GM21367 (cell line): ENCODE results near the gene TSACC.
"Not testable (repeated sequence)": the region's sequence is repeated elsewhere in the genome, so short reads cannot be mapped to it uniquely, and the experiment has no call there.

ENCODE experiments used
- ATAC-seq: cut with Tn5 transposase; IDR thresholded peaks from one replicate; pipeline ENCODE4 v1.9.1; 2021; ENCODE audit not compliant: unreplicated experiment

TSACC gene

DNA sequence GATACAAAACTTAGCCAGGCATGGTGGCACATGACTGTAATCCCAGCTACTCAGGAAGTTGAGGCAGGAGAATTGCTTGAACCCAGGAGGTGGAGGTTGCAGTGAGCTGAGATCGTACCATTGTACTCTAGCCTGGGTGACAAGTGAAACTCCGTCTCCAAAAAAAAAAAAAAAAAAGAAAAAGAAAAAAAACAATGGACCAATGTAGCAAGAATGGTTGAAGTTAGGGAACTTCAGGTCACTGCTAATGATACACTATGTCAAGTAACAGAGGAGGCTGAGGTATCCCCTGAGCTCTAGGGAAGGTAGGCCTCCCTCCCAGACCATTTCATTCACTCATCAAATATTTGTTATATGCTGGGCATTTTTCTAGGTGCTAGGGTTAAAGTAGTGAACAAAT, 7.7 kb downstream of the TSACC start:
- ATAC-seq, result not testable (repeated sequence)

DNA sequence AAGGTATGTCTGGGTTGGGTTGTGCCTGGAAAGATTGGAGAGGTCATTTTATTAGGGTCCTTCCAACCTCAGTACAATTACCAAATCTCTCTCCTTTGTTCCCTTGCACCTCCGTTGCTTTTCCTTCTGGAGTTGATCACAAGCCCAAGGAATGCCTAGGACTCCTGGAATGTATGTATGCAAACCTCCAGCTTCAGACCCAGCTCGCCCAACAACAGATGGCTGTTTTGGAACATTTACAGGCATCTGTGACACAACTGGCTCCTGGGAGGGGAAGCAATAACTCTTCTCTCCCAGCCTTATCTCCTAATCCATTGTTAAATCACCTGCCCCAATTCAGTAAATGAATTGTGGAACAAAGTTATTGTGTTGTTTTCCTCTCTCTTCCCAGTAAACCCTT, 8.3 kb downstream of the TSACC start:
- ATAC-seq, result no peak

DNA sequence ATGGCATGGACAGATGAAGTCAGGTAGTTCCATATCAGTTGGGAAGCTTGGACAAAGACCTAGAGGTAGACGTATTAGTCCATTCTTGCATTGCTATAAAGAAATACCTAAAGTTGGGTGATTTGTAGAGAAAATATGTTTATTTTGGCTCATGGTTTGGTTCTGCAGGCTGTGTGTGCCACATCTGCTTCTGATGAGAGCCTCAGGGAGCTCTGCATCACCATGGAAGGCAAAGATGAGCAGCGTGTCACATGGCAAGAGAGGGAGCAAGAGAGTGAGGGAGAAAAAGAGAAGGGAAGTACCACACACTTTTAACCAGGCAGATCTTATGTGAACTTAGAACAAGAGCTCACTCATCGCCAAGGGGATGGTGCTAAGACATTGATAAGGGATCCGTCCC, 9.0 kb downstream of the TSACC start:
- no peak for ATAC-seq

DNA sequence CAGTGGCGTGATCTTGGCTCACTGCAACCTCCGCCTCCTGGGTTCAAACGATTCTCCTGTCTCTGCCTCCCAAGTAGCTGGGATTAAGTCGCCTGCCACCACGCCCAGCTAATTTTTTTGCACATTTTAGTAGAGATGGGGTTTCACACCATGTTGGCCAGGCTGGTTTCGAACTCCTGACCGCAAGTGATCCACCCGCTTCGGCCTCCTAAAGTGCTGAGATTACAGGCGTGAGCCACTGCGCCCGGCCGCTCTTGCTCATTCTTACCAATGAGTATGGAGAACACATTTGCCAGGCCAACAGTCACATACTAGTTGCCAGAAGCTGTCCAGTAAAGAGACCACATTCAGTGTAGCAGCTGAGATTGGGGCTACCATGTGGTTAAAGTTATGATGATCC, 14.2 kb downstream of the TSACC start:
- ATAC-seq, result not testable (repeated sequence)

- ATAC-seq, result no peak
Observed at GRCh38 chr1:156356262-156356874, 18.0 kb downstream of the TSACC start.

GRCh38 chr1:156356875-156357534, 18.7 kb downstream of the TSACC start:
- ATAC-seq, result no peak

DNA sequence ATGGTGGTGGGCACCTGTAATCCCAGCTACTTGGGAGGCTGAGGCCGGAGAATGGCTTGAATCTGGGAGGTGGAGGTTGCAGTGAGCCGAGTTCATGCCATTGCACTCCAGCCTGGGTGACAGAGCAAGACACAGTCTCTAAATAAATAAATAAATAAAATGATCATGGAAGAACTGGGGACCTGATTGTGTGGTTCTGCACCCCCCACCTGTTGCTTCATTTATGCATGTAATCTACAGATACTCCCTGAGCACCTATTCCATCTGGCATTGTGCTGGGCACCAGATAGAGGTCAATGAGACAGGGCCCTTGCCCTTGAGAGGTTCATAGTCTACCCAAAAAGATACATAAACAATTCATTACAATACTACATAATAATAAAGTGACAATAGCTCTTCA, 19.7 kb downstream of the TSACC start:
- ATAC-seq, result no peak

DNA sequence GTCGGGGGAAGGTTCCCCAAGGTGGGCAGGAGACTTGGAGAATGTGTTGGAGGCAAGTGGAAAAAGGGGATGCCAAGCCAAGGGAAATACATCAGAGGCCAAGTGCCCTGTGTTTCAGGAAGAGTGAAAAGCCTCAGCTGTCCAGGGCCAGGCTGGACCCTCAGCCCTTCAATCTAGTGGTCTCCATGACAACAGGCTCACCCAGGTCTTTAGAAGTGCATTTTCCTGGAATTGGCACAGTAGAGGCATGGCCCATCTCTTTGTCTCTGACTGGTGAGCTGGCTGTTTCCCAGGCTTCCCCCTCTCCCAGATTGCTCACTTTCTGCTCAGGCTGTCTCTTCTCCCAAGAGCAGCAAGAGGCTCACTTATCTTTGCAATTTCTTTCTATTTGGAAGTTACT, 20.3 kb downstream of the TSACC start:
- no peak for ATAC-seq

DNA sequence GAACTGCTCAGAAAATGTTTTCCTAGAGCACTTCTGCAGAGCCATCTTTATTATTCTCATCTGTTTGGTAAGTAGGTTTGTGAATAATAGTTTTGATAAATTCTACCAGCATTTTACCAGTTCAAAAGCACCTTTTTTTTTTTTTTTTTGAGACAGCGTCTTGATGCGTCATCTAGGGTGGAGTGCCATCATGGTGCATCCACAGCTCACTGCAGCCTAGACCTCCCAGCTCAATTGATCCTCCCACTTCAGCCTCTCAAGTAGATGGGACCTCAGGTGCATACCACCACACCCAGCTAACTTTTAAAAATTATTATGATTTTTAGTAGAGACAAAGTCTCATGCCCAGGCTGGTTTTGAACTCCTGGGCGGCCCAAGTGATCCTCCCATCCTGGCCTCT, 20.9 kb downstream of the TSACC start:
- no peak for ATAC-seq

- ATAC-seq, result no peak
Observed at GRCh38 chr1:156359973-156360372, 21.6 kb downstream of the TSACC start.

DNA sequence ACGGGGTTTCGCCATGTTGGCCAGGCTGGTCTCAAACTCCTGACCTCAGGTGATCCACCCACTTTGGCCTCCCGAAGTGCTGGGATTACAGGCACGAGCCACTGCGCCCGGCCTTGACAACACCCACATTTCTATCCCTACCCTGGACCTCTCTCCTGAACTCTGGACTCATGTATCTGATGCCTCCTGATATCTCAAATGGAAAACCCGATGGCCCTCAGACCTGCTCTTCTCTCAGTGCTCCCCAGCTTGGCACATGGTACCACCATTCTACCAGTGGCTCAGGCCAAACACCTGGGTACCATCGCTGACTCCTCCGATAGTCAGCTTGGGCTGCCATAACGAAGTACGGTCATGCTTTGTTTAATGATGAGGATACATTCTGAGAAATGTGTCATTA, 22.2 kb downstream of the TSACC start:
- ATAC-seq, result no peak

GRCh38 chr1:156365754-156366153, 27.4 kb downstream of the TSACC start:
- no peak for ATAC-seq

DNA sequence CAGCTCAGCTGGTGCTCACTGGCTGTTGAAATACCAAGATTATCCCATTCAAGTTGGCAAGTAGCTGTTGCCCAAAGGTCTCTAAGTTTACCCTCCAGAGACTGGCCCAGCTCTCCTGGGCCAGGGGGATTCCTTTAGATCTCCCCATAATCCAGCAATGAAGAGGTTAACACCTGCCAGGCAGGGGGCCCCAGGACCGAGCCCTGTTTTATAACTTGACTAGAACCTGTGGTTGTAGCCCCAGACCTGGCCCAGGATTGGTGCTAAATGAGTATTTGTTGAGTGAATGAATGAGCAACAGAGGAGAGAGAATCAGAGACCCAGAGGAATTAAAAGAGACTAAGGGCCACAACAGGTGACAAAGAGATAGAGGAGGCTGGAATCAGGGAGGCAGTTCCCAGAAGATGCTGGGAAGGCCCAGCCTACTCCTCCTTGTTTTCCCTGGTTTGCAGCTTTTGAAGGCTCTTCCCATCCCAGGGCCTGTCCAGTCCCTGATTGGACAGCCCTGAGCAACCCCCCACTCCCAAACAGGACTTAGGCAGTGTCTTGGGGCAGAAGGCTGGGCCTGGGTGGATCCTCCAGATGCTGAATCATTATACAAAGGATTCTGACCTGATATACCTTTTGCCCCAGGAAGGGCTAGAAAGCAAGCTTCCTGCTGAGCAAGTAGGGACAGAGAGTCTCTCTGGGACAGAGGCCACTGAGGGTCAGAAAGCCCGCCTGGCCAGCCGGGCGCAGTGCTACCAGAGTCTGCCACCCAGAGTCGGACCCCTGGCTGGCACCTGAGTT, 28.2 kb downstream of the TSACC start:
- ATAC-seq, result no peak

GRCh38 chr1:156367383-156368156, 29.2 kb downstream of the TSACC start:
- no peak for ATAC-seq

GRCh38 chr1:156368157-156368658, 29.9 kb downstream of the TSACC start:
- ATAC-seq, result no peak

DNA sequence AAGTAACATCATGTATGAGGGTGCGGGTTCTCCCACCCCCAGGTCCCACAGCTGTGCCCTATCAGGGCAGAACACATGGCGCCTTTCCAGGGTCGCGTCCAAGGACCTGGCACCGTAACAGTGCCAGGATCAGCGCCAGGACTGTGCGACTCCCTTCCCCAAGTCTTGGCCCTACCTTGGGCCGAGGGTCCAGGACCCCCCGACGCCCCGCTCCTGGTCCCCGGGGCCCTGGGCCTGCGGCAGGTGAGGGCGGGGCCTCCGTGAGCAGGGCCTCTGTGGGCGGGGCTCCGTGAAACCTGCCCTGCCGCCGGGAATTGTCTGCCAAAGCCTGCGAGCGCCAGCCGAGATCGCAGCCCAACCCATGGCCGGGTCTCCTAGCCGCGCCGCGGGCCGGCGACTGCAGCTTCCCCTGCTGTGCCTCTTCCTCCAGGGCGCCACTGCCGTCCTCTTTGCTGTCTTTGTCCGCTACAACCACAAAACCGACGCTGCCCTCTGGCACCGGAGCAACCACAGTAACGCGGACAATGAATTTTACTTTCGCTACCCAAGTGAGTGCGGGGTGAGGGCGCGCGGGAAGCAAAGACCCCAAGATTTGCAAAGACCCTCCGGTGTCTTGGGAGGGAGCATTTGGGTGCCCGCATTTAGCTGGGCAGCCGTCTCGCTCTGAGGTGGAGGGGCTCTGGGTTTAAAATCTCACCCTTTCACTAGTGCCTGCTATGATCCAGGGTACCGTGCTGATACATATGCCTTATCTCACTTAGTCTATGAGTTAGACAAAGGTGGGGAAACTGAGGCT, 30.8 kb downstream of the TSACC start, which contains the start of gene RHBG:
Gene RHBG, plus strand, starts transcription at position 323 of the 796 bp plus-strand sequence. Its CDS starts 39 bp downstream, at position 362.
- no peak for ATAC-seq

DNA sequence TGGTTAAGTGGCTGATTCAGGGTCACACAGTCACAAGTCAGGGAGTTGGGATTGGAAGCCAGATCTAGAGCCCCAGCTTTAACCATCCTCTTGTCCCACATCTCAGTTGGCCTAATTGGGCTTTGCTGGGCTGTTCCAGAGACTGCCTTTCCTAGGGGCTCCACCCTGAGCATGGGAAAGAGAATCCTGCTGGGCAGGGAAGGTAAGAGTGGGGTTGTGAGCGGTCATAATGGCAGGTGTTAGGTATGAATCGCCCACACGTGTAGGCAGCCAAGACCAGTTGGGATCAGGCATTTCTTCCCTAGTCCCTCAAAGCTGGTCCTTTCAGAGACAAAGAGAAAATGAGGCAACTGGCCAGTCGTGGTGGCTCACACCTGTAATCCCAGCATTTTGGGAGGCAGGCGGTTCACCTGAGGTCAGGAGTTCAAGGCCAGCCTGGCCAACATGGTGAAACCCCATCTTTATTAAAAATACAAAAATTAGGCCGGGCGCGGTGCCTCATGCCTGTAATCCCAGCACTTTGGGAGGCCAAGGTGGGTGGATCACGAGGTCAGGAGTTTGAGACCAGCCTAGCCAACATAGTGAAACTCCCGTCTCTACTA, 31.5 kb downstream of the TSACC start:
- ATAC-seq, result not testable (repeated sequence)

DNA sequence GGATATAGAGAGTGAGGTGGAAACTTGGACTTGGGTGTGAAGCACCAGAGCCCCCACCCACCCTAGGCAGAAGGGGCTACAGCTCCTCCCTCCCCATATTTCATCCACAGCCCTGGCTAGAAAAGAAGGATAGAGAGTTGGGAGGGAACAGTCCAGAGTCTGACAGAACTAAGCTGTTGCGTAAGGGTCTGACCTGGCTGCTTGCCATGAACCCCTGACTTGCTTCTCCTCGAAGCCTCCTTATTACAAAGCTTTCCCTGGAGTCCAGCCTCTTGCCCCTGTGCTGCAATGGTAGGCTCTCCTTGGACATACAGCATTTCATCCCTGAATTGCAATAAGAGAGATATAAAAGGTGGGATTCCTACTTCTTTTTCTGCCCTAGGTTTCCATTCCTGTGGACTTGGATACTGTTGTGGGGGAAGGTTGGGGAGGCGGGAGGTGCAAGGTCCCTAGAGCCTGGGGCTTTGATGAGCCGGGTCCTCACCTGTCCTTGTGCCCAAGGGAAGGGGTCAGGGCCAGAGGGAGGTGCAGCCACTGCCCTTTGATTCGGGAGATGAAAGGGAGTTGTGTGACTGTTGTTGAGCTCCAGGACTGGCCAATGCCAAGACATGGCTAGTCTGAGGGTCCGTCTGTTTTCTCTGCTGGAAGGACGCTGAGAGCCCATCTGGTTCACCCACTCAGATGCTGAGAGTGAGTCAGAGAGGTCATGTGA, 33.4 kb downstream of the TSACC start:
- ATAC-seq, result no peak

GRCh38 chr1:156372265-156372586, 33.9 kb downstream of the TSACC start:
- no peak for ATAC-seq
